ENCODE data around the gene ZG16.
A peak's percentile ranks its signal among the peaks of the same experiment; 100 is the strongest.
"Not testable (repeated sequence)": the region's sequence is repeated elsewhere in the genome, so short reads cannot be mapped to it uniquely, and the experiment has no call there.

ZG16 gene

GRCh38 chr16:29753516-29753915 is 24.5 kb upstream of the ZG16 start:
- no peak for DNase-seq

- DNase-seq: no peak
Measured at GRCh38 chr16:29756654-29757053, 21.4 kb upstream of the ZG16 start.

- not testable (repeated sequence) for DNase-seq
Measured at GRCh38 chr16:29757086-29757485, 21.0 kb upstream of the ZG16 start.

GRCh38 chr16:29757950-29758466 is 20.0 kb upstream of the ZG16 start:
- DNase-seq: no peak

- DNase-seq: no peak
Measured at GRCh38 chr16:29760567-29761279, 17.3 kb upstream of the ZG16 start.

GRCh38 chr16:29761280-29761651 is 16.8 kb upstream of the ZG16 start:
- not testable (repeated sequence) for DNase-seq

GRCh38 chr16:29761882-29762281 is 16.2 kb upstream of the ZG16 start:
- DNase-seq: no peak

GRCh38 chr16:29763326-29763725 is 14.7 kb upstream of the ZG16 start:
- no peak for DNase-seq

GRCh38 chr16:29765167-29766032 is 12.7 kb upstream of the ZG16 start:
- DNase-seq: peak; percentile 4

GRCh38 chr16:29766571-29766970 is 11.5 kb upstream of the ZG16 start:
- no peak for DNase-seq

GRCh38 chr16:29767062-29767461 is 11.0 kb upstream of the ZG16 start:
- no peak for DNase-seq

- no peak for DNase-seq
Measured at GRCh38 chr16:29769507-29769906, 8.5 kb upstream of the ZG16 start.

- DNase-seq: peak; percentile 3
Measured at GRCh38 chr16:29770250-29770929, 7.7 kb upstream of the ZG16 start.

- not testable (repeated sequence) for DNase-seq
Measured at GRCh38 chr16:29772330-29772729, 5.7 kb upstream of the ZG16 start.

- no peak for DNase-seq
Measured at GRCh38 chr16:29774730-29775129, 3.3 kb upstream of the ZG16 start.

- no peak for DNase-seq
Measured at GRCh38 chr16:29775742-29776408, 2.2 kb upstream of the ZG16 start.

- no peak for DNase-seq
Measured at GRCh38 chr16:29779474-29779873, 1.4 kb downstream of the ZG16 start.

GRCh38 chr16:29783094-29783953 is 5.3 kb downstream of the ZG16 start:
- not testable (repeated sequence) for DNase-seq

GRCh38 chr16:29784157-29784556 is 6.1 kb downstream of the ZG16 start:
- DNase-seq: no peak

- DNase-seq: no peak
Measured at GRCh38 chr16:29784901-29785500, 6.9 kb downstream of the ZG16 start.

GRCh38 chr16:29787155-29787554 is 9.1 kb downstream of the ZG16 start:
- not testable (repeated sequence) for DNase-seq

Data from NCI-H1436 treated with DMSO at 0.1 percent for 48 hours (cell line).